WTC11 (cell line): Measurements from ENCODE around the gene KRTAP12-4. TPM values are rescaled to one million over a fixed set of nuclear protein-coding genes. Genes with fewer than 3 reads are reported as not detected.
"Not testable (repeated sequence)": the region's sequence is repeated elsewhere in the genome, so short reads cannot be mapped to it uniquely, and the experiment has no call there.

Experiments used
- ATAC-seq: fragments of 200-7000 bp; cut with Tn5 transposase; 2 replicates; pipeline ENCODE4 v1.10.0; 2021; ENCODE audit warnings: mild to moderate bottlenecking, moderate library complexity
- CTCF ChIA-PET: fragments of 300-600 bp; sonication (Branson Sonifier 250); formaldehyde crosslinking; loops from one replicate; lab custom pipeline; 2021; ENCODE audit warnings: antibody characterized with exemption; lab: Charles Lee
- POLR2A ChIA-PET: fragments of 350-600 bp; sonication (Branson Sonifier 250); formaldehyde crosslinking; loops from one replicate; lab custom pipeline; 2021; ENCODE audit warnings: antibody characterized with exemption; lab: Charles Lee
- DNase-seq: peaks from one replicate; pipeline ENCODE4 v3.0.0; 2021; ENCODE audit warnings: low spot score
- H3K27ac Mint-ChIP-seq: 2 replicates; pipeline ENCODE4 v1.8.0; 2021; ENCODE audit warnings: mixed read lengths
- H3K27me3 Mint-ChIP-seq: 2 replicates; pipeline ENCODE4 v1.8.0; 2021; ENCODE audit warnings: low read depth, mild to moderate bottlenecking, moderate library complexity, mixed read lengths
- H3K36me3 Mint-ChIP-seq: 2 replicates; pipeline ENCODE4 v1.8.0; 2021; ENCODE audit warnings: mixed read lengths
- H3K4me1 Mint-ChIP-seq: 2 replicates; pipeline ENCODE4 v1.8.0; 2022; ENCODE audit warnings: mixed read lengths
- H3K4me3 Mint-ChIP-seq: 2 replicates; pipeline ENCODE4 v1.8.0; 2021; ENCODE audit warnings: mild to moderate bottlenecking, moderate library complexity, mixed read lengths
- H3K9me3 Mint-ChIP-seq: 2 replicates; pipeline ENCODE4 v1.8.0; 2021; ENCODE audit warnings: mixed read lengths
- ETV6 ChIP-seq: sonication (generic); formaldehyde crosslinking; IDR thresholded peaks from 2 replicates; pipeline ENCODE4 v1.8.1; 2022; ENCODE audit warnings: mild to moderate bottlenecking, missing genetic modification reagents
- KAT7 ChIP-seq: sonication (generic); formaldehyde crosslinking; IDR thresholded peaks from 2 replicates; pipeline ENCODE4 v1.8.1; 2023; ENCODE audit warnings: missing genetic modification reagents, mild to moderate bottlenecking, borderline replicate concordance
- NR2C2 ChIP-seq: sonication (generic); formaldehyde crosslinking; IDR thresholded peaks from 2 replicates; pipeline ENCODE4 v1.8.0; 2022; ENCODE audit warnings: mild to moderate bottlenecking, missing genetic modification reagents
- NR3C1 ChIP-seq: sonication (generic); formaldehyde crosslinking; conservative IDR thresholded peaks from 2 replicates; pipeline ENCODE4 v1.8.1; 2023; ENCODE audit warnings: low read depth, mild to moderate bottlenecking, missing genetic modification reagents
- RORB ChIP-seq: fragments of 250-450 bp; sonication (Bioruptor Pico); IDR thresholded peaks from 2 replicates; pipeline ENCODE4 v1.9.0; 2021; ENCODE audit warnings: mild to moderate bottlenecking
- TP53 ChIP-seq: sonication (generic); formaldehyde crosslinking; IDR thresholded peaks from 2 replicates; pipeline ENCODE4 v1.8.1; 2023; ENCODE audit warnings: mild to moderate bottlenecking, missing genetic modification reagents
- ZNF232 ChIP-seq: sonication (generic); formaldehyde crosslinking; IDR thresholded peaks from 2 replicates; pipeline ENCODE4 v1.8.0; 2022; ENCODE audit warnings: mild to moderate bottlenecking, missing genetic modification reagents
- ZNF396 ChIP-seq: fragments of 250-450 bp; sonication (Bioruptor Pico); IDR thresholded peaks from 2 replicates; pipeline ENCODE4 v1.8.0; 2021; ENCODE audit warnings: mild to moderate bottlenecking, moderate library complexity, borderline replicate concordance
- total RNA-seq: library from RNA; stranded (reverse); gene quantifications from 3 replicates; pipeline ENCODE4 v1.2.3, GENCODE V29; 2021
- TF ChIP-seq, protein P1 (sequence below): fragments of 250-450 bp; sonication (Bioruptor Pico); IDR thresholded peaks from 2 replicates; pipeline ENCODE4 v1.9.0; 2021; ENCODE audit warnings: mild to moderate bottlenecking
- TF ChIP-seq, protein P2 (sequence below): sonication (generic); formaldehyde crosslinking; IDR thresholded peaks from 2 replicates; pipeline ENCODE4 v1.8.0; 2022; ENCODE audit warnings: mild to moderate bottlenecking, missing genetic modification reagents
- TF ChIP-seq, protein P3 (sequence below): sonication (generic); formaldehyde crosslinking; conservative IDR thresholded peaks from 2 replicates; pipeline ENCODE4 v1.8.1; 2023; ENCODE audit warnings: mild to moderate bottlenecking, low read depth, missing genetic modification reagents, moderate library complexity
- TF ChIP-seq, protein P4 (sequence below): sonication (generic); formaldehyde crosslinking; IDR thresholded peaks from 2 replicates; pipeline ENCODE4 v1.8.0; 2023; ENCODE audit warnings: missing genetic modification reagents
- TF ChIP-seq, protein P5 (sequence below): fragments of 250-450 bp; sonication (Bioruptor Pico); IDR thresholded peaks from 2 replicates; pipeline ENCODE4 v1.9.0; 2021; ENCODE audit warnings: moderate library complexity, mild to moderate bottlenecking, inconsistent platforms, borderline replicate concordance
- TF ChIP-seq, protein P6 (sequence below): fragments of 250-450 bp; sonication (Bioruptor Pico); IDR thresholded peaks from 2 replicates; pipeline ENCODE4 v2.1.2; 2022; ENCODE audit warnings: mild to moderate bottlenecking, moderate library complexity

Gene KRTAP12-4
- total RNA-seq, 1 experiment from 2014 or later, result not detected

DNA sequence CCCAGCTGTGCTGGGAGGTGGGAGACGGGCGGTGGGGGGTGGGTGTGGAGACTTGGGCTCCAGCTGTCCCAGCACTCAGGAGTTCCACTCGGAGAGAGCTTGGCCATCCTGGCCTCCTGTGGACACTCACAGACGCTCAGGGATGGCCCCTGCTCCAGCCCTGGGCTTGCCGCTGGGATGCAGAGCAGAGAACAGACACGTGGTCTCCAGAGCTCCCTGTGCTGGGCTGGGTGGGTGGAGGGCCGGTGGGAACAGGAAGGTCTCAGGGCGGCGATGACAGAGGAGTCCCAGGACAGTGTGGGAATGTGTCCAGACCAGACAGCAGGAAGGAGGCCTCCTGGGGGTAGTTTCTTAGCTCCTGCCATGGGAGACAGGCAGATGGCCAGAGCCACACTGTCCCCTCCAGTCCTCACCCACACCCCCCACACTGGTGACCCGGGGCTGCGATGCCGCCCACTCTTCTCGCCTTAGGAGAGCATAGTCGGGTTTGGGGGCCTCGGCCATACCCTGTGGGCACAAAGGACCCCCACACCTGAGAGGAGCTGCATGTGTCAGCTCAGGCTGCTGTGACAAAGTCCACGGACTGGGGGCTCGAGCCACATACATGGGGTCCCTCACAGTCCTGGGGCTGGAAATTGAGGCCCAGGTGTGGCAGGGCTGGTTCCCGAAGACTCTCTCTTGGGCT lies 25.6 kb downstream of the KRTAP12-4 start:
- DNase-seq, result no peak
- POLR2A ChIA-PET, result no interaction called here
- Mint-ChIP-seq H3K27me3 (peaks cover 7% of the 10 kb centered on the region; the same call in 1 of the 2 replicates), H3K36me3 (peaks cover 35% of the 10 kb centered on the region), H3K4me3 (no peak overlapping the region), H3K27ac (no peak overlapping the region), H3K4me1 (peaks cover 3% of the 10 kb centered on the region; the same call in 1 of the 2 replicates), H3K9me3 (peaks cover 46% of the 10 kb centered on the region)
- TF ChIP-seq, protein P1, sequence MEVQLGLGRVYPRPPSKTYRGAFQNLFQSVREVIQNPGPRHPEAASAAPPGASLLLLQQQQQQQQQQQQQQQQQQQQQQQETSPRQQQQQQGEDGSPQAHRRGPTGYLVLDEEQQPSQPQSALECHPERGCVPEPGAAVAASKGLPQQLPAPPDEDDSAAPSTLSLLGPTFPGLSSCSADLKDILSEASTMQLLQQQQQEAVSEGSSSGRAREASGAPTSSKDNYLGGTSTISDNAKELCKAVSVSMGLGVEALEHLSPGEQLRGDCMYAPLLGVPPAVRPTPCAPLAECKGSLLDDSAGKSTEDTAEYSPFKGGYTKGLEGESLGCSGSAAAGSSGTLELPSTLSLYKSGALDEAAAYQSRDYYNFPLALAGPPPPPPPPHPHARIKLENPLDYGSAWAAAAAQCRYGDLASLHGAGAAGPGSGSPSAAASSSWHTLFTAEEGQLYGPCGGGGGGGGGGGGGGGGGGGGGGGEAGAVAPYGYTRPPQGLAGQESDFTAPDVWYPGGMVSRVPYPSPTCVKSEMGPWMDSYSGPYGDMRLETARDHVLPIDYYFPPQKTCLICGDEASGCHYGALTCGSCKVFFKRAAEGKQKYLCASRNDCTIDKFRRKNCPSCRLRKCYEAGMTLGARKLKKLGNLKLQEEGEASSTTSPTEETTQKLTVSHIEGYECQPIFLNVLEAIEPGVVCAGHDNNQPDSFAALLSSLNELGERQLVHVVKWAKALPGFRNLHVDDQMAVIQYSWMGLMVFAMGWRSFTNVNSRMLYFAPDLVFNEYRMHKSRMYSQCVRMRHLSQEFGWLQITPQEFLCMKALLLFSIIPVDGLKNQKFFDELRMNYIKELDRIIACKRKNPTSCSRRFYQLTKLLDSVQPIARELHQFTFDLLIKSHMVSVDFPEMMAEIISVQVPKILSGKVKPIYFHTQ (CRISPR knock-in tag), result no peak
- TF ChIP-seq RORB (CRISPR knock-in tag) (no peak), NR3C1 (no peak), KAT7 (no peak), ETV6 (CRISPR knock-in tag) (no peak), TP53 (CRISPR knock-in tag) (no peak), ZNF232 (no peak), ZNF396 (CRISPR knock-in tag) (no peak), NR2C2 (CRISPR knock-in tag) (no peak)
- TF ChIP-seq, protein P2, sequence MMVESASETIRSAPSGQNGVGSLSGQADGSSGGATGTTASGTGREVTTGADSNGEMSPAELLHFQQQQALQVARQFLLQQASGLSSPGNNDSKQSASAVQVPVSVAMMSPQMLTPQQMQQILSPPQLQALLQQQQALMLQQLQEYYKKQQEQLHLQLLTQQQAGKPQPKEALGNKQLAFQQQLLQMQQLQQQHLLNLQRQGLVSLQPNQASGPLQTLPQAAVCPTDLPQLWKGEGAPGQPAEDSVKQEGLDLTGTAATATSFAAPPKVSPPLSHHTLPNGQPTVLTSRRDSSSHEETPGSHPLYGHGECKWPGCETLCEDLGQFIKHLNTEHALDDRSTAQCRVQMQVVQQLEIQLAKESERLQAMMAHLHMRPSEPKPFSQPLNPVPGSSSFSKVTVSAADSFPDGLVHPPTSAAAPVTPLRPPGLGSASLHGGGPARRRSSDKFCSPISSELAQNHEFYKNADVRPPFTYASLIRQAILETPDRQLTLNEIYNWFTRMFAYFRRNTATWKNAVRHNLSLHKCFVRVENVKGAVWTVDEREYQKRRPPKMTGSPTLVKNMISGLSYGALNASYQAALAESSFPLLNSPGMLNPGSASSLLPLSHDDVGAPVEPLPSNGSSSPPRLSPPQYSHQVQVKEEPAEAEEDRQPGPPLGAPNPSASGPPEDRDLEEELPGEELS (CRISPR knock-in tag), result no peak
- TF ChIP-seq, protein P3, sequence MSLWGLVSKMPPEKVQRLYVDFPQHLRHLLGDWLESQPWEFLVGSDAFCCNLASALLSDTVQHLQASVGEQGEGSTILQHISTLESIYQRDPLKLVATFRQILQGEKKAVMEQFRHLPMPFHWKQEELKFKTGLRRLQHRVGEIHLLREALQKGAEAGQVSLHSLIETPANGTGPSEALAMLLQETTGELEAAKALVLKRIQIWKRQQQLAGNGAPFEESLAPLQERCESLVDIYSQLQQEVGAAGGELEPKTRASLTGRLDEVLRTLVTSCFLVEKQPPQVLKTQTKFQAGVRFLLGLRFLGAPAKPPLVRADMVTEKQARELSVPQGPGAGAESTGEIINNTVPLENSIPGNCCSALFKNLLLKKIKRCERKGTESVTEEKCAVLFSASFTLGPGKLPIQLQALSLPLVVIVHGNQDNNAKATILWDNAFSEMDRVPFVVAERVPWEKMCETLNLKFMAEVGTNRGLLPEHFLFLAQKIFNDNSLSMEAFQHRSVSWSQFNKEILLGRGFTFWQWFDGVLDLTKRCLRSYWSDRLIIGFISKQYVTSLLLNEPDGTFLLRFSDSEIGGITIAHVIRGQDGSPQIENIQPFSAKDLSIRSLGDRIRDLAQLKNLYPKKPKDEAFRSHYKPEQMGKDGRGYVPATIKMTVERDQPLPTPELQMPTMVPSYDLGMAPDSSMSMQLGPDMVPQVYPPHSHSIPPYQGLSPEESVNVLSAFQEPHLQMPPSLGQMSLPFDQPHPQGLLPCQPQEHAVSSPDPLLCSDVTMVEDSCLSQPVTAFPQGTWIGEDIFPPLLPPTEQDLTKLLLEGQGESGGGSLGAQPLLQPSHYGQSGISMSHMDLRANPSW (CRISPR knock-in tag), result no peak
- TF ChIP-seq, protein P4, sequence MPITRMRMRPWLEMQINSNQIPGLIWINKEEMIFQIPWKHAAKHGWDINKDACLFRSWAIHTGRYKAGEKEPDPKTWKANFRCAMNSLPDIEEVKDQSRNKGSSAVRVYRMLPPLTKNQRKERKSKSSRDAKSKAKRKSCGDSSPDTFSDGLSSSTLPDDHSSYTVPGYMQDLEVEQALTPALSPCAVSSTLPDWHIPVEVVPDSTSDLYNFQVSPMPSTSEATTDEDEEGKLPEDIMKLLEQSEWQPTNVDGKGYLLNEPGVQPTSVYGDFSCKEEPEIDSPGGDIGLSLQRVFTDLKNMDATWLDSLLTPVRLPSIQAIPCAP (CRISPR knock-in tag), result no peak
- TF ChIP-seq, protein P5, sequence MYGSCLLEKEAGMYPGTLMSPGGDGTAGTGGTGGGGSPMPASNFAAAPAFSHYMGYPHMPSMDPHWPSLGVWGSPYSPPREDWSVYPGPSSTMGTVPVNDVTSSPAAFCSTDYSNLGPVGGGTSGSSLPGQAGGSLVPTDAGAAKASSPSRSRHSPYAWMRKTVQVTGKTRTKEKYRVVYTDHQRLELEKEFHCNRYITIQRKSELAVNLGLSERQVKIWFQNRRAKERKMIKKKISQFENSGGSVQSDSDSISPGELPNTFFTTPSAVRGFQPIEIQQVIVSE, result no peak
- TF ChIP-seq, protein P6, sequence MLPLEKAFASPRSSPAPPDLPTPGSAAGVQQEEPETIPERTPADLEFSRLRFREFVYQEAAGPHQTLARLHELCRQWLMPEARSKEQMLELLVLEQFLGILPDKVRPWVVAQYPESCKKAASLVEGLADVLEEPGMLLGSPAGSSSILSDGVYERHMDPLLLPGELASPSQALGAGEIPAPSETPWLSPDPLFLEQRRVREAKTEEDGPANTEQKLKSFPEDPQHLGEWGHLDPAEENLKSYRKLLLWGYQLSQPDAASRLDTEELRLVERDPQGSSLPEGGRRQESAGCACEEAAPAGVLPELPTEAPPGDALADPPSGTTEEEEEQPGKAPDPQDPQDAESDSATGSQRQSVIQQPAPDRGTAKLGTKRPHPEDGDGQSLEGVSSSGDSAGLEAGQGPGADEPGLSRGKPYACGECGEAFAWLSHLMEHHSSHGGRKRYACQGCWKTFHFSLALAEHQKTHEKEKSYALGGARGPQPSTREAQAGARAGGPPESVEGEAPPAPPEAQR (CRISPR knock-in tag), result no peak
- no peak for ATAC-seq
- CTCF ChIA-PET, result no interaction called here

DNA sequence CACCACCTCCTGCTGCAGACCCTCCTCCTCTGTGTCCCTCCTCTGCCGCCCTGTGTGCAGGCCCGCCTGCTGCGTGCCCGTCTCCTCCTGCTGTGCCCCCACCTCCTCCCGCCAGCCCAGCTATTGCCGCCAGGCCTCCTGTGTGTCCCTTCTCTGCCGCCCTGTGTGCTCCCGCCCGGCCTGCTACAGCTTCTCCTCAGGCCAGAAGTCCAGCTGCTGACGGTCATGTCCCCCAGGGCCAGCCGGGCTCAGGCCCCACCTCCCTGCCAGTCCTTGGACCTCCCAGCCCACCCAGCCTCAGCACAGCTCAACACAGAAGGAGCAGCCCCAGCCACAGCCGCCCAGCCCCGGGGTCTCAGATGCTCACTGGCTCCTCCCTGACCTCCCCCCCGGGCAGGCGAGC lies 26.6 kb downstream of the KRTAP12-4 start:
- peaks cover 38% of the 10 kb centered on the region for H3K36me3 Mint-ChIP-seq
- CTCF ChIA-PET, result interaction anchor here (1.0 kb wide), 1 partner anchor 19 kb away, joined by 4 read pairs; the partner anchor contains the start of gene KRTAP10-11
- H3K9me3 Mint-ChIP-seq, result peaks cover 50% of the 10 kb centered on the region
- H3K4me1 Mint-ChIP-seq, H3K27ac Mint-ChIP-seq, H3K4me3 Mint-ChIP-seq, POLR2A ChIA-PET, ATAC-seq, DNase-seq, H3K27me3 Mint-ChIP-seq: not testable (repeated sequence)

DNA sequence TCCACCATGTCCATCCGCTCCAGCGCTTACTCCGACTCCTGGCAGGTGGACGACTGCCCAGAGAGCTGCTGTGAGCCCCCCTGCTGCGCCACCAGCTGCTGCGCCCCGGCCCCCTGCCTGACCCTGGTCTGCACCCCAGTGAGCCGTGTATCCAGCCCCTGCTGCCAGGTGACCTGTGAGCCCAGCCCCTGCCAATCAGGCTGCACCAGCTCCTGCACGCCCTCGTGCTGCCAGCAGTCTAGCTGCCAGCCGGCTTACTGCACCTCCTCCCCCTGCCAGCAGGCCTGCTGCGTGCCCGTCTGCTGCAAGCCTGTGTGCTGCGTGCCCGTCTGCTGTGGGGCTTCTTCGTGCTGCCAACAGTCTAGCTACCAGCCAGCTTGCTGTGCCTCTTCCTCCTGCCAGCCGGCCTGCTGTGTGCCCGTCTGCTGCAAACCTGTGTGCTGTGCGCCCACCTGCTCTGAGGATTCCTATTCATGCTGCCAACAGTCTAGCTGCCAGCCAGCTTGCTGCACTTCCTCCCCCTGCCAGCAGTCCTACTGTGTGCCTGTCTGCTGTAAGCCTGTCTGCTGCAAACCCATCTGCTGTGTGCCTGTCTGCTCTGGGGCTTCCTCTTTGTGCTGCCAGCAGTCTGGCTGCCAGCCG lies 27.2 kb downstream of the KRTAP12-4 start:
- peaks cover 50% of the 10 kb centered on the region for H3K9me3 Mint-ChIP-seq
- ATAC-seq, POLR2A ChIA-PET, H3K27ac Mint-ChIP-seq, DNase-seq, H3K27me3 Mint-ChIP-seq, H3K4me3 Mint-ChIP-seq, H3K4me1 Mint-ChIP-seq: not testable (repeated sequence)
- CTCF ChIA-PET, result interaction anchor here (0.7 to 1.0 kb wide), 3 partner anchors 9 to 114 kb away, joined by 3 to 5 read pairs (median 4); partner anchors contain the start of gene KRTAP10-11
- peaks cover 41% of the 10 kb centered on the region for H3K36me3 Mint-ChIP-seq
